ENCODE data around the gene CBY1.

CBY1 gene

GRCh38 chr22:38652859-38653258 is 3.6 kb upstream of the CBY1 start:
- DNase-seq, result peak; percentile 6

- DNase-seq, result no peak
These were observed 2.7 kb upstream of the CBY1 start for GRCh38 chr22:38653741-38654140.

- no peak for DNase-seq
These were observed 751 bp upstream of the CBY1 start for GRCh38 chr22:38655519-38656255.

GRCh38 chr22:38657045-38657909 is 839 bp downstream of the CBY1 start:
- DNase-seq, result no peak

GRCh38 chr22:38674888-38675287 is 18.4 kb downstream of the CBY1 start:
- DNase-seq, result no peak

- no peak for DNase-seq
These were observed 19.4 kb downstream of the CBY1 start for GRCh38 chr22:38675833-38676232.

GRCh38 chr22:38681582-38682335 is 25.3 kb downstream of the CBY1 start, which contains the start of gene TOMM22:
Gene TOMM22 (plus strand): TSS chr22:38681957. CDS start chr22:38681979, 22 bp downstream.
- DNase-seq, result peak; percentile 73

GRCh38 chr22:38684895-38685294 is 28.5 kb downstream of the CBY1 start:
- DNase-seq, result no peak

GRCh38 chr22:38685761-38686160 is 29.3 kb downstream of the CBY1 start:
- no peak for DNase-seq

GRCh38 chr22:38689651-38690050 is 33.2 kb downstream of the CBY1 start:
- DNase-seq, result no peak

- no peak for DNase-seq
These were observed 37.6 kb downstream of the CBY1 start for GRCh38 chr22:38694049-38694448.

- no peak for DNase-seq
These were observed 38.5 kb downstream of the CBY1 start for GRCh38 chr22:38694940-38695339.

GRCh38 chr22:38696606-38697424 is 40.4 kb downstream of the CBY1 start:
- DNase-seq, result no peak

- no peak for DNase-seq
These were observed 41.1 kb downstream of the CBY1 start for GRCh38 chr22:38697425-38698089.

- no peak for DNase-seq
These were observed 42.1 kb downstream of the CBY1 start for GRCh38 chr22:38698407-38699094.

GRCh38 chr22:38699143-38699542 is 42.7 kb downstream of the CBY1 start:
- no peak for DNase-seq

GRCh38 chr22:38699784-38700183 is 43.3 kb downstream of the CBY1 start:
- no peak for DNase-seq

- DNase-seq, result no peak
These were observed 43.9 kb downstream of the CBY1 start for GRCh38 chr22:38700270-38700788.

GRCh38 chr22:38700789-38701628 is 44.6 kb downstream of the CBY1 start, which contains the start of gene JOSD1:
Gene JOSD1 (minus strand): TSS chr22:38700943. CDS start chr22:38699987, 956 bp downstream.
- DNase-seq, result peak; percentile 83
